Esophagus muscularis mucosa (tissue), 4 donors: ENCODE results near the gene INPP5J. TPM values are rescaled to one million over a fixed set of nuclear protein-coding genes. Genes with fewer than 3 reads are reported as not detected.
"Not testable (repeated sequence)": the region's sequence is repeated elsewhere in the genome, so short reads cannot be mapped to it uniquely, and the experiment has no call there.

ENCODE experiments used
- DNase-seq: peaks from one replicate; pipeline ENCODE4 v3.0.0-alpha.2; 2017; ENCODE audit errors: extremely low spot score
- H3K27ac ChIP-seq, 4 donors: fragments of 200-600 bp; sonication (generic); replicated peaks in 1 of 4; 1 replicate in 3 of 4; 2 replicates in 1 of 4; pipeline ENCODE4 v1.5.1; 2016 to 2019; ENCODE audit warnings: mild to moderate bottlenecking in 1 of 4
- H3K27me3 ChIP-seq, 4 donors: fragments of 200-600 bp; sonication (generic); one replicate each; pipeline versions ENCODE4 v1.5.1 to v1.6.0; 2016 to 2019
- H3K36me3 ChIP-seq, 4 donors: fragments of 200-600 bp; sonication (generic); one replicate each; pipeline ENCODE4 v1.5.1; 2016 to 2019
- H3K4me1 ChIP-seq, 4 donors: fragments of 200-600 bp; sonication (generic); one replicate each; pipeline ENCODE4 v1.5.1; 2016 to 2019
- H3K4me3 ChIP-seq, 4 donors: fragments of 200-600 bp; sonication (generic); 1 replicate in 2 of 4; 2 replicates in 2 of 4; pipeline ENCODE4 v1.5.1; 2016 to 2019; ENCODE audit warnings: mild to moderate bottlenecking in 4 of 4, moderate library complexity in 1 of 4
- H3K9me3 ChIP-seq, 4 donors: fragments of 200-600 bp; sonication (generic); 1 replicate in 3 of 4; 2 replicates in 1 of 4; pipeline ENCODE4 v1.5.1; 2016 to 2019
- CTCF ChIP-seq, 3 experiments: fragments of 200-600 bp in 2 of 3; fragments of 450-650 bp in 1 of 3; sonication (generic) in 2 of 3; IDR thresholded peaks; one replicate each; pipeline ENCODE4 v1.5.1; 2017 to 2019; ENCODE audit warnings: antibody characterized with exemption in 3 of 3, mild to moderate bottlenecking in 2 of 3, moderate library complexity in 1 of 3
- EP300 ChIP-seq: sonication (generic); formaldehyde crosslinking; IDR thresholded peaks from one replicate; pipeline ENCODE4 v1.6.1; 2017; ENCODE audit warnings: antibody characterized with exemption
- POLR2A ChIP-seq: fragments of 450-650 bp; IDR thresholded peaks from one replicate; pipeline ENCODE4 v1.6.1; 2017; ENCODE audit warnings: antibody characterized with exemption, moderate library complexity, mild to moderate bottlenecking, low read depth
- POLR2AphosphoS5 ChIP-seq, 2 donors: sonication (generic); formaldehyde crosslinking; IDR thresholded peaks; one replicate each; pipeline ENCODE4 v1.6.1; 2017; ENCODE audit warnings: antibody characterized with exemption in 2 of 2
- WGBS: methylation state at CpG from one replicate; pipeline ENCODE4 v1.1.5; 2018; 5-methylcytosine and 5-hydroxymethylcytosine counted together
- intact Hi-C: fragments of 100-400 bp; cut with DNase I; formaldehyde crosslinking; loops from one replicate; pipeline ENCODE4 v1.15.1; 2023
- total RNA-seq, 4 donors: library from RNA; depleted of rRNA; stranded (reverse); fragments of >200 nt; gene quantifications; one replicate each; pipeline versions ENCODE4 v1.1.0 to v1.2.1, GENCODE V29; 2016

INPP5J gene
- total RNA-seq, result 1 to 10 TPM; 1.3 to 2.1 (median 1.8) TPM

- no peaks in the 10 kb centered on the region for H3K36me3 ChIP-seq
- intact Hi-C loops, result no loop called here
- H3K27me3 ChIP-seq, result no peaks in the 10 kb centered on the region
- DNase-seq, result no peak
- WGBS, result 3% methylated on average over 5 of the region's 10 CpGs
- H3K9me3 ChIP-seq, result no peaks in the 10 kb centered on the region
- peak within 1 kb of the TSS; percentile 44 to 57 (median 52) for H3K4me3 ChIP-seq
- H3K4me1 ChIP-seq, result peaks cover 17 to 31% (median 28%) of the 10 kb centered on the region in 4 donors
- H3K27ac ChIP-seq, result peak within 1 kb of the TSS; percentile 45 to 66 (median 55)
- TF ChIP-seq POLR2AphosphoS5 (IDR thresholded peaks at IDR 0.05) (peak in 1 of 2 donors; percentile 23), POLR2A (no peak)
These were observed at the start of gene INPP5J for GRCh38 chr22:31122532-31123291. Gene INPP5J, plus strand, starts transcription at chr22:31122966. Its CDS starts 49 bp downstream, at chr22:31123015.

- H3K27me3 ChIP-seq, DNase-seq, H3K27ac ChIP-seq, H3K4me3 ChIP-seq, H3K9me3 ChIP-seq, H3K36me3 ChIP-seq, intact Hi-C loops: not testable (repeated sequence)
- TF ChIP-seq POLR2AphosphoS5 (IDR thresholded peaks at IDR 0.05), result peak in 1 of 2 donors; percentile 9
- H3K4me1 ChIP-seq, result peaks cover 10 to 15% (median 13%) of the 10 kb centered on the region in 4 donors
- 82% methylated on average over 9 of the region's 9 CpGs for WGBS
These were observed 49.6 kb upstream of the INPP5J start for GRCh38 chr22:31073125-31073524.

- H3K36me3 ChIP-seq, H3K27ac ChIP-seq, DNase-seq, H3K27me3 ChIP-seq, H3K9me3 ChIP-seq, H3K4me3 ChIP-seq, intact Hi-C loops: not testable (repeated sequence)
- 93% methylated on average over 4 of the region's 5 CpGs for WGBS
- peaks cover 10 to 15% (median 13%) of the 10 kb centered on the region in 4 donors for H3K4me1 ChIP-seq
These were observed 49.1 kb upstream of the INPP5J start for GRCh38 chr22:31073545-31074145.

- H3K27me3 ChIP-seq, result no peaks in the 10 kb centered on the region
- 21% methylated on average over 10 of the region's 15 CpGs for WGBS
- DNase-seq, result no peak
- intact Hi-C loops, result no loop called here
- no peak overlapping the region for H3K4me3 ChIP-seq
- H3K36me3 ChIP-seq, result no peaks in the 10 kb centered on the region
- H3K27ac ChIP-seq, result peak overlapping the region; percentile 67 to 81 (median 72)
- peaks cover 17 to 24% (median 20%) of the 10 kb centered on the region in 4 donors for H3K4me1 ChIP-seq
- no peaks in the 10 kb centered on the region for H3K9me3 ChIP-seq
- peak; percentile 47 to 59 for TF ChIP-seq POLR2AphosphoS5 (IDR thresholded peaks at IDR 0.05)
- no peak for TF ChIP-seq POLR2A
These were observed 46.8 kb upstream of the INPP5J start for GRCh38 chr22:31075961-31076360.

GRCh38 chr22:31077681-31078080 is 45.1 kb upstream of the INPP5J start:
- Histone ChIP-seq H3K9me3 (no peaks in the 10 kb centered on the region), H3K4me3 (no peak overlapping the region), H3K27ac (no peak overlapping the region), H3K27me3 (no peaks in the 10 kb centered on the region), H3K36me3 (peaks cover 0 to under 1% (median 0%) of the 10 kb centered on the region in 4 donors), H3K4me1 (peaks cover 20 to 35% (median 31%) of the 10 kb centered on the region in 4 donors)
- no peak for DNase-seq
- TF ChIP-seq CTCF (IDR thresholded peaks at IDR 0.05), result no peak
- no peak for TF ChIP-seq EP300
- TF ChIP-seq POLR2AphosphoS5 (IDR thresholded peaks at IDR 0.05), result no peak
- TF ChIP-seq POLR2A, result no peak
- intact Hi-C loops, result no loop called here
- WGBS, result 91% methylated on average over 6 of the region's 6 CpGs

GRCh38 chr22:31078389-31078788 is 44.4 kb upstream of the INPP5J start:
- DNase-seq, H3K36me3 ChIP-seq, H3K27ac ChIP-seq, H3K4me3 ChIP-seq, H3K27me3 ChIP-seq, intact Hi-C loops, H3K9me3 ChIP-seq: not testable (repeated sequence)
- WGBS, result 91% methylated on average over 2 of the region's 2 CpGs
- H3K4me1 ChIP-seq, result peaks cover 27 to 43% (median 38%) of the 10 kb centered on the region in 4 donors

- WGBS, result 85% methylated on average over 11 of the region's 12 CpGs
- intact Hi-C loops, result no loop called here
- DNase-seq, result no peak
- Histone ChIP-seq H3K27me3 (no peaks in the 10 kb centered on the region), H3K27ac (peak overlapping the region in 1 of 4 donors; percentile 0), H3K4me1 (peaks cover 35 to 50% (median 46%) of the 10 kb centered on the region in 4 donors), H3K4me3 (no peak overlapping the region), H3K36me3 (peaks cover 0 to 14% (median 6%) of the 10 kb centered on the region in 4 donors), H3K9me3 (no peaks in the 10 kb centered on the region)
- TF ChIP-seq POLR2AphosphoS5 (IDR thresholded peaks at IDR 0.05) (no peak), POLR2A (no peak), EP300 (no peak), CTCF (IDR thresholded peaks at IDR 0.05) (no peak)
These were observed 43.6 kb upstream of the INPP5J start for GRCh38 chr22:31079095-31079642.
